NCI-H2107 (cell line): Measurements from ENCODE around the gene ITFG1.

Experiments used
- DNase-seq: peaks from one replicate; lab custom pipeline; 2025; lab: John Stamatoyannopoulos, UW

Gene ITFG1

DNA sequence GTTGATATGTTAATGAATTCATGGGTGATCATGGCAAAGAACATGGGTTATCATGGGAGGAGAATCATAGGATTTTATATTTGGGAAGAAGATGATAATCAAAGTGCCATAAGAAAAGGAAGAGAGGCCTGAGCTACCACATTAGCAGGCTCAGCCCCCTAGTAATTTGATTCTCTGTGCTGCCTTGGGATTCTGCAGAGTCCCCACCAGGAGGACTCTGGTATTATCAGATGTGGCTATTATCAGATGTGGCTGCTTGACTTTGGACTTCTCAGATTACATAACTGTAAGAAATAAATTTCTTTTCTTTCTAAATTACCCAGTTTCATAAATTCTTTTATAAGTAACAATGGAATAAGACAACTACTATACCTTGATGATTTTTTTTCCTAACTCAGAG lies 137.6 kb downstream of the ITFG1 start:
- no peak for DNase-seq

DNA sequence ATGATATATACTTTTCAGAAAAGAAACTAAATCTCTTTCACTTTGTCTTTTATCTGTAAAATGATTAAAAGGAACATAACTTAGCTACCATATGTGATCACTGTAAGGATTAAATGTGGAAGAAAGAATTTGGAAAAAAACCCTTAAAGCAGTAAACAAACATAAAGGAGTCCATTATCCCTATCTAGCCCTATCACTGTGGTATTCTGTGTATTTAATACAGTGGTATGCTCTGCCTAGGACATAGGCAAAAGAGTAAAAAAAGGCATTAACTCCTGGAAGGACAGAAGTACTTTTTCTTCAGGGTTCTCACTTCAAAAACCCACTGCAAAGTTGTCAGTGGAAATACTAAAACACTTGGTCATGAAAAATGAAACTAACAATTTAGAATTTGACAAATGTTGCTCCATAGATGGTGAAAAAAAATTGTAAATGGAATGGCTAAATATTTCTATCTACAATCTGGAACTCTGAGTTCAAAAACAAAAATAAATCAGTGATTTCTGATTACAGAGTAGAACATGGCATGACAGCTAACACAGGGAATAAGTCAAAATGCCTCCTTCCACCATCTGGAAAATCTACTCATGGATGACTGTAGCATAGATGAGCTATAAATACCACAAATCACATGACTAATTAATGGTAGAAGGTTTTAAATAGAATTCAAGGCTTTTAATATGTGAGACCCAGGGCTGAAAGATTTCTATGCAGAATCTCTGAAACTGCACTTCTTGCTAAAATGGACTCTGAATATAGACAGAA lies 140.1 kb downstream of the ITFG1 start:
- DNase-seq: no peak

DNA sequence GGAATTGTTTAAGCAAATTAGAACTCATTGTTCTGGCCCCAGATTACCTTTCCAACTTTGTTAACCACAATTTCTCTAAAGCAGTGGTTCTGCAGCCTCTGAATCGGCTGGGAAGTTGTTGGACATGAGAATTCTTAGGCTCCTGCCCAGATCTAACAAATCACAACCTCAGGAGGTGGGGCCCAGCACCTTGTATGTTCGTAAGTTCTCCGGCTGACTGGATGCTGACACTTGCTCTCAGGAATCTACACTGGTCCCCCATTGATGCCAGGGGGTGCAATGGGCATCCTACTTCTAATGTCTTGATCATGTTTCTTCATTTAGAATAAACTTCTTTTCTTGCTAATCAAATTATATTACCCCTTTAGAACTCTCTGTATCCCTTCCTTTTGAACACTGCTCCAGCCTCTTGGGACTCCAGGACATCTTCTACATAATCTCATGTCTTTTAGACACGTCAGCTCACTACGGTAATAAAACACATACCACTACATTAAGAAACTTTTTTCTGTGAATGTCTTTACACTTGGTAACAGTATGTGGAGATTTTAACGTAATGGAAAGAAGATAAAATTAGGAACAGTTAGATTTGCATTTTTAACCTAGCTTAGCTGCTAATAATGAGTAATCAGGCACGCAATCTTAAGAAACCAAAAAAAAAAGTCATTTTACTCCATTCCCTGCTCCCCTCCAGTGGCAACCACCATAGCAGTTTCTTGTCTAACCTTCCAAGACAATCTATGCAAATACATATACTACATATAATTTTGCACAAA lies 143.2 kb downstream of the ITFG1 start:
- no peak for DNase-seq

DNA sequence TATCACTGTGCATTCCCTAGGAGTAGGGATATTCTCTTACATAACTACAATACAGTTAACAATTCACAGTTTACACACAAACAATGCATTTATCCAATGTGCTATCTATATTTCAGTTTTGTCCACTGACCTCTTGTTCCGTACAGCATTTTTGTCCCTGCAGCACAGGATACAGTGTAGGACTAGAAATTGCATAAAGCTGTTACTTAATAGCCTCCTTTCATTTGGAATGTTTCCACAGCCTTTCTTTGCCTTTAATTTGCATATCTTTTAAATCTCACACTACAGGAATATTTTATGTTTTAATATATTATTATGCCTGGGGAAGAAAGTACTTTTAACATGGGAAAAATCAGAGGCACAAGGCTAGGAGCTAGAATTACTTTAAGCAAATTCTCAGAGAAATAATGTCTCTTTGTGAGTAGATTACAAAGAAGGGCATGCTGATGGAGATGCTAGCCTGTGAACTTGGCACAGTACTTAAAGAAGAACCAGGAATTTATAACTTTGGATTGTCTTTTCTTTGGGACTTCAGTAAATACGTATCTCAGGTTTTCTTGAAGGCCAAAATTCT lies 144.3 kb downstream of the ITFG1 start:
- no peak for DNase-seq

DNA sequence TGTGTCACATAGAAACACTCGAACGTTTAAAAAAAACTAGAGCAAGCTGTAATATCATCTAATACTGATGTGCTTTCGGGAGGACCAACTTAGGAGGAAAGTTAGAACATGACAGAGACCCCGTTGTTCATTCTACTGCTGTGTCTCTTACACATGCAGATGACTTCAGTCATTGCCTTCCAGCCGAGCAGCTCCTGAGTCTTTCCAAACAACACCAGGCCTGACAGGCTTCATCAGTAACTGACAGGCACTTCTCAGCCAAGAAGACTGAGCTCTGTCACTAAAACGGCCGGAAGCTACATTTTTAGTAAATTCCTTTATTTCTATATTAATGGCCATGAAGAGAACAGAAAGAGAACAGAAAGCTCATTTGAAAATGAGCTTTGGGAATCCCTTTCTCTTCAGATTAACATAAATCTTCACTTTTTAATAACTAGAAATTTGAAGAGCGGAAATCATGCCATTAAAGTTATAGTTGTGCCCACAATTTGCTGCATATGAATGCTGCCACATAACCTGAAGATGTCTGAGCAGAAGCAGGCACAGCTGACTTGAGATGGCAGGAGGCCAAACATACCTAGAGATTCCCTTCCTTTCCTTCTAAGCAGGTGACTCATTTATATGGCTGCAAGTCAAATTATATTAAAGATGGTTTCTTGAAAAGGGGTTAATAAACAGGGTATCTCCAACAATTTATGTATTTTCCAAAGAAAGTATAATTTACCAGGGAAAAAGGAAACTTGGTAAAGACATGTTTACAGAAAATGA lies 148.9 kb downstream of the ITFG1 start:
- no peak for DNase-seq

DNA sequence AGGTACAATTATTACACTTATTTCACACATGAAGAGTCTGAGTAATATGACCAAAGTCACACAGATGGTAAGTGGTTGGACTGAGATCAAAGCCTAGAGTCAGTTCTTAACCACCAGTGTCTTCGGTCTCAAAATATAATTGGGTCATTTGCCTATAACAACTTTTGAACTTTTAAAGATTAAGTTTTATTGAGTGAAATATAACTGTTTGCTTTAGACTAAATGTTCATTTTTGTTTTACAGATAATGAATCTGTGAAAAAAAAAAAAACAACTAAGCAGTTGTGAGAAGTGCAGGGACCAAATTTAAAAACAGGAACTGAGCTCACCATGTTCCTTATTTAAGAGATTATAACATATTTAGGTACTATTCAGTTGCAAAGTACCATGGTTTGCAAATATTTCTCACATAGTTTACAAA lies 150.1 kb downstream of the ITFG1 start:
- no peak for DNase-seq

DNA sequence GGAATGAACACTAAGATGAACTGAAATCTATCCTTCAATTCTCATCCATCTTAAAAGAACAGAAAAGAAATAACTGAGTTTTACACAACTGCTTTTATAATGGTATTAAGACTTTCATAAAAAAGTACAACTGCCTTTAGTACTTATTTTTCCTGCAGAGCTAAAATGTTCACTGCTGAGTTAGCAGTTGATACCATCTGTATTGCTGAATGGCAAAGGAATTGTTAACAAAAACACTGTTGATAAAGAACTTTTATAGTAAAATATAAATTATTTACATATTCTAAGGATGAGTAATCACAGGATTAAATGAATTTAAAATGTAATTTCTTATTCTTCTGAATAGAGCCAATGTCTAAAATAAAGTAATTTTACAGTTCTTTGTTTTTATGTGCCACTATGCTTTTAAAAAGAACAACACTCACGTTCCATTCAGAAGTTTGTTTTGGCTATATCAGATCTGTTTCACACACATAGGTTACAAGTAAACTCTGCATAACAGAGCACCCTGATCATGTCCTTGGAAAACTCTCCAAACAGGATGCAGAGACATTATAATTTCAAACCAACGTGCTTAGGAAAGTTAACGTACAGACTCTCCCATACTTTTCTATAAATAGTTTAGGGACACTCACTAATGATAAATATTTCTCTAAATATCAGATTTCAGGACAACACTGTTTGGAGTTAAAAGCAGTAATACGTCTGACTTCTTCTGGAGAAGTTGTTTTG lies 151.1 kb downstream of the ITFG1 start:
- DNase-seq: no peak

DNA sequence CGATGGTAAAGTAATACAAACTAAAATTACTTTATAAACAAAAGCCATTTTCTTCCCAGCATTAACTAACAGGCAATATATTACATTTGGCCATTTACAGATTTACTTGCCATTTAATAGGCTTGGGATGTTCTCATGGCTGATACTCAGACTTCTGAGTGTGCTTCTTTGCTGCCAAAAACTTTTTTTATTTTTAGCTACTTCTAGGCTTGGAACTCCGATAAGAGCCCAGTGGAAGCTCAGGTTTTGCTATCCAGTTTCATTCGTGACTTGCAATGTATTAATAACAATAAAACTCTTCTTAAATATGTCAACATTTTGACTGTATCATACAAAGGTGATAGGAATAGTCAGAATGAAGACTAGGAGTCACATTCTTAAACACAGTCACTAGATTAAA lies 152.3 kb downstream of the ITFG1 start:
- DNase-seq: no peak

DNA sequence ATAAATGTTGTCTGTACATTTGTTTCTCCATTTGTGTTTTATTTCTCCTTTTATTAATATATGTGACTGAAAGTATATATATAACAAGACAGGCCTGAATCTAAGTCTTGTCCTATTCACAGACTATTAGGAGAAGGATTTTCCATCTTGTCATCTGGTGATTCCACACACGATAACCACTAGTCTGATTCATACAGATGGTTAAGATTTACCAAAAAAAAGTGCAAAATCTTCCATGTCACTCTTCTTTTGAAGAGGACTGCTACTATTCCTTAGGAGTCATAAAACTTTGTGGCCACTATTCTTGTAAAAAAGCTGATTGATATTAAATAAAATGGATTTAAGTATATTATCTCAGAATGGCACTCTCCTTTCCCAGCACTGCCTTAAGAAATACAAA lies 156.3 kb downstream of the ITFG1 start:
- DNase-seq: no peak

DNA sequence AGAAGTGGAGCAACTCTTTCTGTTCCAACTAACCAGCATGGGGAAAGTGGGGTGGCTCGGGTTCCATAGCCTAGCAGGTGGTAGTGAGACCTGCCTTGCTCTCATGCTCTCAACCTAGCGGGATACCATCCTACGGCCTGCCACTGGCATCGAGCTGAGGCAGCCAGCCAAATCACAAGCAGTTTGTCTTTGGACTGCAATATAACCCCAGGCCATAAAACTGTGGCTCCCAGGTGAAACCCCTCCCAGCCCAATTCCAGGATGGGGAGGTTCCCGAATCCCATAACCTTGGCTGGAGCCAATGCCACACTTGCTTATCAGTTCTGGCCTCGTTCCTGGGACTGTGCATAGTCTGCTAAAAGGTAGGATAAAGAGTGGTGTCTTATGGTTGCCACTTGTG lies 161.3 kb downstream of the ITFG1 start:
- no peak for DNase-seq

DNA sequence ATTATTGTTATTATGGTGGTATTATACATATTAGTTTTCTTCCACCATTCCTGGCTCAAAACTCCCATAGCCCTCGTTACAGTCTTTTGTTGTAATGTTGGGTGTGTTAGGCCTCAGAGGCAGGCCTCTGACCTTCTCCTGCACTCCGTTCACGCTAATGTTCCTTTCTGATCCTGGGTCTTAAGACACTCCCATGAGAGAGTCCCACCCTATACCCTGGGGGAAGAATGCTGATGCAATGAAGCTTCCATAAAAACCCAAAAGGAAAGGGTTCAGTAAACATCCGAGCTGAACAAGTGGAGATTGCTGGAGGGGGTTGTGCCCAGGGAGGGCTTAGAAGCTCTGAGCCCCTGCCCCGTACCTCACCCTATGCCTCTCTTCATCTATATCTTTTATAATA lies 175.9 kb downstream of the ITFG1 start:
- no peak for DNase-seq

DNA sequence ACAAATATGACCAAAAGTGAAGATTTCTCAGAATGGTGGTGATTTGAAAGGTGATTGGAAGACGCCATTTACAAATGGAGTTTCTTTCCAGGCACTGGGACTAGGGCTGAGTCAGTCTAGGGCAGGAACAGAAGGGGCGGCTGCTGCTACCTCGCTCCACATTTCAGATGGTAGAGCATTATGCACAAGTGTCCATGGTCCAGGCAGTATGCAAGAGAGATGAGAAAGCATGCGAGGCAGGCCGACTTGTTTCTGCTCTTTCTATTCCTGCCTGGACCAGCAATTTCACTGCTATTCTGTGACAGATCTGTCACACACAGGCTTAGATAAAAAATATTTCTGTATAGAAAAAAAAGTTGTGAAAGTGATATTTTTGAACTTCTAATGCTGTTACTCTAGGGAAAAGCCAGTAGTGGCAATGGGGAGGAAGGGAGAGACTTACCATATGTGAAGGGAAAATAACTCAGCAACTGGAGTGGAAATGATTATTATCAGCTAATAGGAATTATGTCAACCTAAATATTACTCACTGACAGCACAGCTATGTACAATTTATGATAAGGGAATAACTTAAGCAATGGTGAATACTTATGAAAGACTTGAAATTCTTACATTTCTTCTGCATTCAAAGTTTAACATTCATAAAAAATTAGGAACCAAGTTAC lies 182.4 kb downstream of the ITFG1 start:
- no peak for DNase-seq

DNA sequence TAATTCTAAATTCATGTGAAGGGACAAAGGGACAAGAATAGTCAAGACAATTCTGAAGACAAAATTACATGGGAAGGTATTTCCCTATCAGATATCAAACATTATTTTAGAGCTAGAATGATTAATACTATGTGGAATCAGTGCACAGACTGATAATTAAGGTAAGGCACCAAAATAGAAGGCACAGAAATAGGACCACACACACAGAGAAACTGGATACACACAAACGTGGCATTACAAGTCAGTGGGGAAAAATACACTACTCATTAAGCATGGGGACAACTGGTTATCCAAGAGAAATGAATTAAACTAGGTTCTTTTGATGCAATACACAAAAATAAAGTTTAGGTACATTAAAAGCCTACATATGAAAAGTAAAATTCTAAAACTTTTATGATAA lies 184.3 kb downstream of the ITFG1 start:
- no peak for DNase-seq

DNA sequence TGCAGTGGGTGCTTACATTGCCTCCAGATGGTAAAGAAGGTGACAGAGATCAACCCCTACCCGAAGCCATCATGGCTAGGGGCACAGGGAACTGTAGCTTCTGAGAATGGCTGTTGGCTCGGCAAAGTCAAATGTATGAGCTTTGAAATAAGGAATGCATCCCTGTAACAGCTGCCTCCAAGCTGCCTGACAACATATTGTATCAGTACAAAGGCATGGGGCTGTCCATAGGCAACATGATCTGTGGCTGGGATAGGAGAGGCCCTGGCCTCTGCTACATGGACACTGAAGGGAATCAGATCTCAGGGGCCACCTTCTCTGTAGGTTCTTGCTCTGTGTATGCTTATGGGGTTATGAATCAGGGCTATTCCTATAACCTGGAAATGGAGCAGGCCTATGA lies 197.9 kb downstream of the ITFG1 start:
- no peak for DNase-seq

DNA sequence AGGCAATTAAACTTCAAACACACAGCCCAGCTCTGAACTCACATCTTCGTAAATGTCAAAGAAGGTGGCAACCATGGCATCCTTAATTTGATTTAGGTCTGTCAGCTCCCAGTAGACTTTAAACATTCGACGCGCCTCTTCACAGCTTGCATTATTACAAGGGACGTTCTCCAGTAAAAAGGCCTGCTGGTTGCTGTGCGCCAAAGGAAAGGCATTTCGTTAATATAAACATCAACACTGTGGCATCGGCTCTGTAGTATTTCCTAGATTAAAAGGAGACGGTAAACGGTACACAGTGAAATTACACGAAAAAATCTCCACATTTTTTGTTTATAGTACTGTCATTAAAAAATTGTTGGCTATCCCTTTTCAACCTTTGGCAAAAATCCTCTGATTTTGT lies 200.4 kb downstream of the ITFG1 start:
- DNase-seq: no peak

DNA sequence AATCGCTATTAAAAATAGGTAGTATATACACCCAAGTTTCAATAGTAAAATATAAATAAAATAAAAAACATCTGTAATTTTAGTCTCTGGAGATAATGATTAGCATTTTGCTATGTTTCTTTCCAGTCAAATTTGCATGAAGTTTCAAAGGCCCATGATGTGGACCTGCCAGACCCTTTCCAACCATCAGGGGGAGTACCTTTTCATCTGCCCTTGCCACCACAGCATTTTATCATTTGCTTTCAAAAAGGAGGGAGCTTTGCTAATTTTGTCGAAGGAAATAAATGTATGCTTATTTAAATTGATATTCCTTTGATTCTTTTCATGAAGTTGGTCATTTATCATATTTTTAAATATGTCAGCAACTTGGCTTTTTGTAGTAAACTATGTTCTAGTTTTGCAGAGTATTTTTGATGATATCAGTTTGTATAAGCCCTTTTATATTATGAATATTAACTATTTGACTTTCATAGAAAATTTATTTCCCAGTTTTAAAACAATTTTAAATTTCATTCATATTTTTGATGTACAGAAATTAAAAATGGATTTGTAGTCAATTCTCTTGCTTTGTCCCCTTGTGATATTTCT lies 201.9 kb downstream of the ITFG1 start:
- DNase-seq: no peak

DNA sequence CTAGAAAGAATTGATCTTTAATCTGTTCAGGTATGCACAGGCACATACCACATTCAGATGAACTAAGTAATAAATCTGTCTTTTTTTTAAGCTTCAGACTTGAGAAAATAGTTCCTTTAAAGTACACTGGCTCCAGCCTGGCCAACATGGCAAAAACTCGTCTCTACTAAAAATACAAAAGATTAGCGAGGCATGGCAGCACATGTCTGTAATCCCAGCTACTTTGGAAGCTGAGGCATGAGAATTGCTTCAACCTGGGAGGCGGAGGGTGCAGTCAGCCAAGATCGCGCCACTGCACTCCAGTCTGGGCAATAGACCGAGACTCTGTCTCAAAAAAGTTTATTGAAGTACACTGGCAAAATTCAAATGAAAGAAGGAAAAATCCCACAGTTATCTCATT lies 206.1 kb downstream of the ITFG1 start:
- DNase-seq: no peak

DNA sequence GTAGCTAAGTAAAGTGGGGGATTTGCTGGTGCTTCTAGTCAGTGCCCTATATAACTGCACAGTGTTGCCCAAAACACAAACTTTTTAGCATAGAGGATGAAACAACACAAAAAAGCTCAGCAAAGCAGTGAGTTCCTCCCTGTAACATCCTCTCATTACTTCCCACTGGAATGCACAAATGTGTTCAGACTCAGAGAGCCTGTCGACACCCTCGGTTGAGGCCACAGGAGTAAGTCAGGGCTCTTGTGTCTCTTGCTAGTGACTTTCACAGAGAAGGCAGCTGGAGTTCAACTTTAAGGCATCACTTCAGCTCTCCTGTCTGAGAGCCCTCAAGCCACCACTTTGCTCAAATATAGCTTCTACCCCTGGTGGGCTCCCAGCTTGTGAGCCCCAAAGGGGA lies 209.9 kb downstream of the ITFG1 start:
- DNase-seq: no peak

DNA sequence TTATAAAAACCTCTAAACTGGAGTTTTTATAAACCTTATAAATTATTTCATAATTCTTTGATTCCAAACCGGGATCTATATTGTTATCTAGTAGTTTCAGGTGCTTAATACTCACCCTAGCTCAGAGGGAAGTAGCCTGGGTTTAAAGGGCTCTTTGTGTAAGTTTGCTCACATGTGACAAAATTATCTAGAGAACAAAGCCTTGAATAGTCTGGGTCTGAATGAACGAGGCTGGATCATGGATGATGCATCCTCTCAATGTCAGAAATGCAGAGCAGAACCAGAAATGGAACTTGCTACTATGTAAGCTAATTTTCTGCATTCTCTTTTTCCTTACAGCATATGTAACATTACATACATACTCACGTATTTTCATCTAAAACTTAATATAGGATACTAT lies 213.2 kb downstream of the ITFG1 start:
- no peak for DNase-seq

DNA sequence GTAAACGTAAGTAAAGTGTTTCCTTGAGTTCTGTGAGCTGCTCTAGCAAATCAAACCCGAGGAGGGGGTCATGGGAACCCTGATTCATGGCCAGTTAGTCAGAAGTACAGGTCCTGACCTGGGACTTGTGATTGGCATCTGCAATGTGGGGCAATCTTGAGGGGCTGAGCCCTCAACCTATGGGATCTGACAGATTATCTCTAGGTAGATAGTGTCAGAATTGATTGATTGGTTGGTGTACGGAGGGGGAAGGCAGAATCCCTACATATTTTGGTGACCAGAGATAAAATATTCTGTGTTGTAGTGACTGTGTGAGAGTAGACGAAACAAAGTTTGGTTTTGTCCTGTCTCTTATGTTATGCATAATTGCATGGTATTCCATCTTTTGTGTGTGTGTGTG lies 216.7 kb downstream of the ITFG1 start:
- DNase-seq: no peak

DNA sequence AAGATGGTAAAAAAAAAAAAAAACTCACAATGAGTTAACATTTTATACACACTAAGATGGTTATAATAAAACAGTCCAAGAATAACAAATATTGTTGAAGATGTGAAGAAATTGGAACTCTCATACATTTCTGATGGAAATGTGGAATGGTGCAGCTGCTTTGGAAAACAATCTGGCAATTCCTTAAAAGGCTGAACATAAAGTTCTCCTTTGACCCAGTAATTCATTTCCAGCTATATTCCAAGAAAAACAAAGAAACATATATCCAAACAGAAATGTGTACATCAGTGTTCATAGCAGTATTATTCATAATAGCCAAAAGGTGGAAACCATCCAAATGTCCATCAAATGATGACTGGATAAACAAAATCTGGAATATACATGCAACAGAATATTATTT lies 219.8 kb downstream of the ITFG1 start:
- no peak for DNase-seq
